ENCODE measurements around the gene SEMA6A.

Gene SEMA6A

GRCh38 chr5:116521173-116521872 lies 53.3 kb downstream of the SEMA6A start:
- DNase-seq: no peak

- DNase-seq: no peak
Measured at GRCh38 chr5:116520771-116521170, 53.9 kb downstream of the SEMA6A start.

- no peak for DNase-seq
Measured at GRCh38 chr5:116518423-116518822, 56.2 kb downstream of the SEMA6A start.

GRCh38 chr5:116517488-116517887 lies 57.1 kb downstream of the SEMA6A start:
- DNase-seq: no peak

- DNase-seq: no peak
Measured at GRCh38 chr5:116516021-116516420, 58.6 kb downstream of the SEMA6A start.

- DNase-seq: no peak
Measured at GRCh38 chr5:116514421-116514970, 60.1 kb downstream of the SEMA6A start.

- DNase-seq: no peak
Measured at GRCh38 chr5:116510517-116510916, 64.1 kb downstream of the SEMA6A start.

GRCh38 chr5:116509483-116510244 lies 65.0 kb downstream of the SEMA6A start:
- no peak for DNase-seq

- no peak for DNase-seq
Measured at GRCh38 chr5:116508835-116509234, 65.8 kb downstream of the SEMA6A start.

- no peak for DNase-seq
Measured at GRCh38 chr5:116507941-116508655, 66.5 kb downstream of the SEMA6A start.

GRCh38 chr5:116507051-116507537 lies 67.5 kb downstream of the SEMA6A start:
- no peak for DNase-seq

- no peak for DNase-seq
Measured at GRCh38 chr5:116506488-116506887, 68.1 kb downstream of the SEMA6A start.

- no peak for DNase-seq
Measured at GRCh38 chr5:116504593-116505166, 69.9 kb downstream of the SEMA6A start.

GRCh38 chr5:116502616-116503015 lies 72.0 kb downstream of the SEMA6A start:
- no peak for DNase-seq

GRCh38 chr5:116502138-116502537 lies 72.5 kb downstream of the SEMA6A start:
- no peak for DNase-seq

GRCh38 chr5:116498503-116499048 lies 76.0 kb downstream of the SEMA6A start:
- DNase-seq: no peak

- no peak for DNase-seq
Measured at GRCh38 chr5:116497631-116498030, 77.0 kb downstream of the SEMA6A start.

GRCh38 chr5:116495786-116496357 lies 78.8 kb downstream of the SEMA6A start:
- DNase-seq: no peak

GRCh38 chr5:116494784-116495450 lies 79.7 kb downstream of the SEMA6A start:
- DNase-seq: no peak

- no peak for DNase-seq
Measured at GRCh38 chr5:116492776-116493175, 81.8 kb downstream of the SEMA6A start.

- no peak for DNase-seq
Measured at GRCh38 chr5:116492016-116492623, 82.5 kb downstream of the SEMA6A start.
